Astrocyte (in vitro differentiated cells and primary cell): ENCODE results near the gene BEST3.

Source experiments
- EZH2 ChIP-seq: IDR thresholded peaks from 2 replicates; pipeline ENCODE4 v1.6.1; 2012; ENCODE audit warnings: mild to moderate bottlenecking, low read length, inconsistent platforms; ENCODE audit not compliant: insufficient read depth
- TF ChIP-seq, protein P1 (sequence below): IDR thresholded peaks from 2 replicates; pipeline ENCODE4 v1.5.1; 2011; ENCODE audit warnings: low read depth, mild to moderate bottlenecking, inconsistent platforms, low read length, moderate library complexity; ENCODE audit not compliant: insufficient read depth

DNA sequence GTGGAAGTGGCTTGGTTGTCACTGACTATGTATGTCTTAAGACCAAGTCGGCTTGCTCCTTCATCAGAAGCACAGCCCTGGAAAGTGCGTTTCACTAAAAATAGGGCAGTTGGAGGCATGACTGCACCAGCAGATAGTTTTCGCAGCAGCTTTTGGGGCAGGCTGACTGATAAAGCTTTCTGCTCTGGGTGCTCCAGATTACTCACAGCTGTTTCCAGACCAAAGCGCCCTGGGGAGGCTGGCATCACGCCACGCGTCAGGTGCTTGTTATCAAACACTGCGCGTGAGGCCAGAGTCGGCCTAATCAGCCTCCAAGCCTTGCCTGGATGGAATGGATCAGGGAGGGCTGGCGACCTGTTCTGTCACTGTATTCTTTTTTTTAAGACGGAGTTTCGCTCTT, 75.1 kb downstream of the BEST3 start:
- TF ChIP-seq, protein P1, sequence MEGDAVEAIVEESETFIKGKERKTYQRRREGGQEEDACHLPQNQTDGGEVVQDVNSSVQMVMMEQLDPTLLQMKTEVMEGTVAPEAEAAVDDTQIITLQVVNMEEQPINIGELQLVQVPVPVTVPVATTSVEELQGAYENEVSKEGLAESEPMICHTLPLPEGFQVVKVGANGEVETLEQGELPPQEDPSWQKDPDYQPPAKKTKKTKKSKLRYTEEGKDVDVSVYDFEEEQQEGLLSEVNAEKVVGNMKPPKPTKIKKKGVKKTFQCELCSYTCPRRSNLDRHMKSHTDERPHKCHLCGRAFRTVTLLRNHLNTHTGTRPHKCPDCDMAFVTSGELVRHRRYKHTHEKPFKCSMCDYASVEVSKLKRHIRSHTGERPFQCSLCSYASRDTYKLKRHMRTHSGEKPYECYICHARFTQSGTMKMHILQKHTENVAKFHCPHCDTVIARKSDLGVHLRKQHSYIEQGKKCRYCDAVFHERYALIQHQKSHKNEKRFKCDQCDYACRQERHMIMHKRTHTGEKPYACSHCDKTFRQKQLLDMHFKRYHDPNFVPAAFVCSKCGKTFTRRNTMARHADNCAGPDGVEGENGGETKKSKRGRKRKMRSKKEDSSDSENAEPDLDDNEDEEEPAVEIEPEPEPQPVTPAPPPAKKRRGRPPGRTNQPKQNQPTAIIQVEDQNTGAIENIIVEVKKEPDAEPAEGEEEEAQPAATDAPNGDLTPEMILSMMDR = no peak
- TF ChIP-seq EZH2 = no peak
